Renal cortical epithelial cell (primary cell): Measurements from ENCODE around the gene ACTL6A. TPM values are rescaled to one million over a fixed set of nuclear protein-coding genes. Genes with fewer than 3 reads are reported as not detected.

Experiments
- DNase-seq: peaks from one replicate; pipeline ENCODE4 v3.0.0-alpha.2; 2011; ENCODE audit warnings: low read depth
- total RNA-seq: library from RNA; depleted of rRNA; stranded (reverse); fragments of >200 nt; gene quantifications from 2 replicates; pipeline ENCODE4 v1.2.3, GENCODE V29; 2014

ACTL6A gene
- total RNA-seq, 1 donor from 2014 or later: 99.5 TPM

GRCh38 chr3:179590669-179591068, 27.9 kb downstream of the ACTL6A start:
- no peak for DNase-seq

DNA sequence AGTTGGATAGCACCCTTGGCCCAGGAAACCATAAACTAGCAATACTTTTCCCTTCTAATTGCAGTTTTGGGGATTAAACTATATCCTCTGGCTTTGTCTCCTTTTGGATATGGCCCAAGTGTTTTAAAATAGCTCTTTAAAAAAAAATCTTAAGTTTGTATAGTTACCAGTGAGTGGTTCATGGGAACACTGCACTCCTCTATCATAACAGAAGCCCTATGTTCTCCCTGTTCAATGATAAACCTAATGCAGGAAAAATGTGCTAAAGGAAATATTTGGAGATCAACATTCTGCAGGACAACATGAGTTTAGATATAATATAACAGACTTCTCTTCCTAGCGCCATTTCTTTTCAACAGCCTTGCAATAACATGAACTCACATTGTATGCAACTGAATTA, 28.6 kb downstream of the ACTL6A start:
- DNase-seq: no peak

DNA sequence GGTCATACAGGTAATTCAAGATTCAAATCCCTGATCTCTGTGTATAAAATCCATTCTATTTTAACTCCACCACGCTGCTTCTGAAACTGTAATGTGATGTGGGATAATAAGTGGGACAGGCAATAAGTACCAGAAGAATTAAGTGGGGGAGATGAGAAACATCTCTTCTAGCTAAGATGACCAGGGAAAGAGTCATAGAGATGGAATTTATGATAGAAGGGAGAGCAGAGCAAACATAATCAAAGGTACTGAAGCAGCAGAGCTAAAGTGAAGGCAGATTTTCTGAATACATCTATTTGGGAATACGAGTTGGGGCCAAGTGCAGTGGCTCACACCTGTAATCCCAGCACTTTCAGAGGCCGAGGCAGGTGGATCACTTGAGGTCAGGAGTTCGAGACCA, 36.8 kb downstream of the ACTL6A start:
- DNase-seq: no peak

DNA sequence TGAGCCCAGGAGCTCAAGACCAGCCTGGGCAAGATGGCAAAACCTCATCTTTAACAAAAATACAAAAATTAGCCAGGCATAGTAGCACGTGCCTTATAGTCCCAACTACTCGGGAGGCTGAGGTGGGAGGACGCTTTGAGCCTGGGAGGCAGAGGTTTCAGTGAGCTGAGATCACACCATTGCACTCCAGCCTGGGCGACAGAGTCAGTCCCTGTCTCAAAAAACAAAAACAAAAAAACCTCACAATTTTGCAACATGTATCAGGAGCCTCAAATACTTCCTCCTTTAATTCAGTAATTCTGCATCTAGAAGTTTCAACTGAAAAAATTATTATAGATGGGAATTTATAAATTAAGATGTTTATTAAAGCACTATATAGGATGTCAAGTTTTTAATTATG, 40.6 kb downstream of the ACTL6A start:
- DNase-seq: no peak

- DNase-seq: peak; percentile 6
Observed at GRCh38 chr3:179603831-179604230, 41.1 kb downstream of the ACTL6A start.

GRCh38 chr3:179604321-179605078, 41.8 kb downstream of the ACTL6A start, which contains the start of the genes MRPL47 and NDUFB5:
Gene MRPL47, minus strand, starts transcription at chr3:179604638. Its CDS starts 14 bp downstream, at chr3:179604624.
Gene NDUFB5, plus strand, starts transcription at chr3:179604794. Its CDS starts 22 bp downstream, at chr3:179604816.
- peak; percentile 95 for DNase-seq

- DNase-seq: no peak
Observed at GRCh38 chr3:179606534-179607085, 43.9 kb downstream of the ACTL6A start.

DNA sequence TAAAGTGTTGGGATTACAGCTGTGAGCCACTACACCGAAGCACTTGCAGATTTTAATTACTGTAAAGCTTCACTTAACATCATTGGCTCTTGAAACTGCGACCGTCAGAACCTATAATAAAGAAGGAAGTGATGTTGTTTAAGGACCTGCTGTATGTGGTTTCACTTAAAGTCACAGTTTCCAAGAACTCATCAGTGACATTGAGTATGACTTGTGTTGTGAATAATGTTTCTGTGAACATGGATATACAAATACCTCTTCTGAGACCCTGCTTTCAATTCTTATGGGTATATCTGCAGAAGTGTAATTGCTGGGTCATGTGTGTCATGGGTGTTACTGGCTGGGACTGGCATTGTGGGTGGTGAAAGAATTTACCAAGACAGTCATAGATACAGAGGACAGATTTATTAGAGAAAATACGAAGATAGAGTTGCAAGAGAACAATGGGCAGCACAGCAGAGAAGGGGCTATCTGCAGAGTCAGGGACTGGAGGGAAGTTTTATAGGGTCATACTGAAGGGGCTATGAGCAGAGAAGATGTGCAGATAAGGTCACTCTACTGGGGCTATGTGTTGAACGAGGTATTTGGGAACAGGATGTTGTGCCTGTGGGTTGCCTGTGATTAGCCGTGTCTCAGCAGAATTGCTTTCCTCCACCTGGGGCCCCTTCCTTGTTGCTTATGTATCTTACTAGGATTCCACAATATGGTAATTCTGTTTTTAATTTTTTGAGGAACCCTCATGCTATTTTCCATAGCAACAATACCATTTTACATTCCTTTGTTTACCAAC, 46.4 kb downstream of the ACTL6A start:
- no peak for DNase-seq

GRCh38 chr3:179610066-179610465, 47.3 kb downstream of the ACTL6A start:
- DNase-seq: no peak

GRCh38 chr3:179613807-179614206, 51.1 kb downstream of the ACTL6A start:
- peak; percentile 46 for DNase-seq

GRCh38 chr3:179615458-179616173, 52.9 kb downstream of the ACTL6A start:
- no peak for DNase-seq

GRCh38 chr3:179622023-179622422, 59.3 kb downstream of the ACTL6A start:
- DNase-seq: no peak

DNA sequence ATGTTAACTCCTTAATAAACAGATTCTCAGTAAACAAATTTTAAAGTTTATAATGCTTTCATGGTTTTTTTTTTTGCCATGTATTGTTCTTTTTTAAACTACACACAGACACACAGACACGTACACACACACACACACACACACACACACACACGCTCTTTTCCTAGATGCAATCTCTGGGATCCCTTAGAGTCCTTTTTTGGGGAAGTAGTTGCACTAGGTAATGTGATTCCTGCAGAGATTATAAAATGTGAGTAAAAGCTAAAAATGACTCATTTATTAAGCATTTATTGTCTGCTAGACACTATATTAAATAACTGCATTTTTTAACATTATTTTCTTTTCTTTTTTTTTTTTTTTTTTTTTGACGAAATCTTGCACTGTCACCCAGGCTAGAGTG, 61.7 kb downstream of the ACTL6A start:
- DNase-seq: no peak

- no peak for DNase-seq
Observed at GRCh38 chr3:179630753-179631451, 68.2 kb downstream of the ACTL6A start.

Other genes starting within 250 kb of the ACTL6A start
- 51.4 and 60.9 TPM in 2 replicates for gene ZNF639, start 239.9 kb upstream of the ACTL6A start, total RNA-seq
- gene MFN1, start 215.2 kb upstream of the ACTL6A start, total RNA-seq: 65.7 and 70.5 TPM in 2 replicates
- 42.0 and 51.1 TPM in 2 replicates for gene GNB4, start 111.5 kb upstream of the ACTL6A start, total RNA-seq
- gene MRPL47, start 41.7 kb downstream of the ACTL6A start, total RNA-seq: 29.7 and 40.1 TPM in 2 replicates
- gene NDUFB5, start 41.9 kb downstream of the ACTL6A start, total RNA-seq: 133 and 171 TPM in 2 replicates
- 6.3 and 14.8 TPM in 2 replicates for gene USP13, start 90.1 kb downstream of the ACTL6A start, total RNA-seq